IPS-NIHi11 (cell line): ENCODE data around the gene TMPRSS13.
"Not testable (repeated sequence)": the region's sequence is repeated elsewhere in the genome, so short reads cannot be mapped to it uniquely, and the experiment has no call there.

Experiments used
- DNase-seq: peaks from one replicate; pipeline ENCODE4 v3.0.0; 2012; ENCODE audit warnings: mixed read lengths, low spot score

Gene TMPRSS13

DNA sequence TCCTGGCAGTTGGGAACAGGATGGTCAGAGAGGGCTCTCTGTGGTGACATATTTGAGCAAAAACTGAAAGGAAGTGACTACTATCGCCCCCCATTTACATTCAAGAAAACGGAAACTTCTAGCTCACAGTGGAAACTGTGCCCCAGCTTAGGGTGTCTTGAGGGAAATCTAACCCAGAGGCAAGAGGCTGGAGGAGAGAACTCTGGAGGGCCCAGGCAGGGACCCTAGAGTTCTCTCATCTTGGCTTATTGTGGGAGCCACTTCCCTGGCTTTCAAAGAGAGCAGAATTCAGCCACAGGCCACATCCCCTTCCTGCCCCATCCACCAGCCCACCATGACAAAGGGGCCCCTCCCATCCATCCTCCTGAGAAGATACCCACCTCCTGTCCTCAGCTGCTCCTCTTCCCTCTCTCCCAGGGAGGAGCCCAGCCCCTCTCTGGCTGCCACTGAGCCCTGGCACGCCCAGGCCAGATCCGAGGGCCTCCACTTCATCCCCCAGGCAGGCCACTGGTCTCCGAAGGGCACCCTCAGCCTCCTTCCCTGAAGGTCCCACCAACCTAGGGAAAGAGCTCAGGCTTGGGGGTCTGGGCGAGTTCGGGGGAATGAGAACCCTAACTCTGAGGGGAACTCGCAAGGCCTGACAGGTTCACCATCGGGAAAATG, 1.6 kb upstream of the TMPRSS13 start:
- no peak for DNase-seq

GRCh38 chr11:117929916-117930570, 841 bp upstream of the TMPRSS13 start:
- DNase-seq = no peak

DNA sequence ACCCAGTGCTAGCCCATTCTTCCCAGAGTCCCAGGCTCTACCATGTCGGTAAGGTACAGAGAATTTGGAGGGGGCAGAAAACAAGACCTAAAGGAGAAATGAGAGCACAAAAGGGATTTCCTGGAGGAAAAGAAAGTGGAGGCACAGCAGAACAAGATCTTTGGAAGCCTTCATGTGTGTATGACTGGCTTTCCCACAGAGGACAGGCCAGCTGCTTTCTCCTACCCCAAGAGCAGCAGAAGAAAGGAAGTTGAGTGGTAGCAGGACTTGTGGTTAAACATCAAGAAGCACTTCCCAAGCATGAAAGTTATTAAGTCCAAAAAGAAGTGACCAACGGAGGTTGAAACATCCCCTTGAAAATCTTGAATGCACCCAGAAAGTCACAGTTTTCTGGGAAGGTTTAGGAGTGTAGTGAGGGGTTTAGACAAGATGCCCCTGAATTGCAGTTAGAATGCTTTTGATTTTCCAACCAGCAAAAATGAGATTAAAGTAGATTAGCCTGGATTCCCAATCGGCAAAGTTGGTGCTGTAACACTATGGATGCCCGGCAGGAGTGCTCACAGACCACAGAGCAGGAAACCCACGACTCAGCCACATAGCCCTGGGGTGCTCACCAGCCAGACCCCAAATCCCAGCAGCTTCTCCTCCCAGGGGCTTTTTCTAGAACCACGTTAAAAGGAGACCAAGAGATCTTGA, 608 bp downstream of the TMPRSS13 start:
- DNase-seq = no peak

- no peak for DNase-seq
Measured at GRCh38 chr11:117927926-117928325, 1.3 kb downstream of the TMPRSS13 start.

GRCh38 chr11:117926166-117926565, 3.0 kb downstream of the TMPRSS13 start:
- DNase-seq = not testable (repeated sequence)

DNA sequence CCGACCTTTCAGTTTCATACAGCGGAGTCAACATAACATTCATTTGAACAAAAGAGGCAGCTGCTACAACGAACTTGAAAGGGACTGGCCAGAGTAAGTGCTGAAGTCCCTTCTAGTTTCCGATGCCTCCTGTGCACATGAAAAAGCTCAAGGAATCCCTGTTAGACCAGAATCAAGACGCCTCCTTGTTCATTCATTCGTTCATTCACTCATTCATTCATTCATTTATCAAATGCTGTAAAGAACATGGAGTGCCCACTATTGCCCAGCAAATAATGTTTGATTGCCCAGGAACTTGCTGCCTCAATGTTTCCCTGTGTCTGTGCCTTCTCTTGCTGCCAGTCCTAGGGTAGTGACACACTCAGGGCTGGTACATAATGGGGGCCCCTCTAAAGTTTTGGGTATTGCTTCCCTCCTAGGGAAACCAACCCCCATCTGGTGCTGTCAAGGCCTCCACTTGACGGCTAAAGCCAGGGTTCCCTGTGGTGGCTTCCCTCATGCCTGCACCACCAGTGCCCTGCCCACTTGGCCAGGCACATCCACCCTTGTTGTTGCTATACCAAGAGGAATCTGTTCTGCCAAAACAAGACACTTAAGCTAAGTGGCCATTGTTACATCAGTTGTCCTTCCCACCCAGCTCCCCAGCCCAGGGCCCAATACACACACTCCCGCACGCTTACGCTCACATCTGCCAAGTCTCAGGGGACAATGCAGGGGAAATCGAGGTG, 3.8 kb downstream of the TMPRSS13 start:
- no peak for DNase-seq

- DNase-seq = no peak
Measured at GRCh38 chr11:117924631-117925170, 4.5 kb downstream of the TMPRSS13 start.

DNA sequence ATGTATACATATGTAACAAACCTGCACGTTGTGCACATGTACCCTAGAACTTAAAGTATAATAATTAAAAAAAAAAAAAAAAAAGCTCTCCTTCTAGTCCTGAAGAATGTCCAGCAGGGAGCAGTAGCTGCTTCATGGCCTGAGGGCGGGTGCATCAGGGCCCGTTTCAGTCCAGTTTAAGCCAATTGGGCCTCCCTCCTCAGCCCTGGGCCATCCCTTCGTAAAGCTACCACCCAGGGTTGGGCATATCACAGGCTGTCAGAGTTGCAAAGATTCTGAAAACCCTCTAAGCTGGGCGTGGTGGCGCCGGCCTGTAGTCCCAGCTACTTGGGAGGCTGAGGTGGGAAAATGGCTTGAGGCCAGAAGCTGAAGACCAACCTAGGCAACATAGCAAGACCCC, 5.4 kb downstream of the TMPRSS13 start:
- DNase-seq = peak; percentile 50

- DNase-seq = no peak
Measured at GRCh38 chr11:117923275-117923674, 5.9 kb downstream of the TMPRSS13 start.

- no peak for DNase-seq
Measured at GRCh38 chr11:117921893-117922292, 7.3 kb downstream of the TMPRSS13 start.

DNA sequence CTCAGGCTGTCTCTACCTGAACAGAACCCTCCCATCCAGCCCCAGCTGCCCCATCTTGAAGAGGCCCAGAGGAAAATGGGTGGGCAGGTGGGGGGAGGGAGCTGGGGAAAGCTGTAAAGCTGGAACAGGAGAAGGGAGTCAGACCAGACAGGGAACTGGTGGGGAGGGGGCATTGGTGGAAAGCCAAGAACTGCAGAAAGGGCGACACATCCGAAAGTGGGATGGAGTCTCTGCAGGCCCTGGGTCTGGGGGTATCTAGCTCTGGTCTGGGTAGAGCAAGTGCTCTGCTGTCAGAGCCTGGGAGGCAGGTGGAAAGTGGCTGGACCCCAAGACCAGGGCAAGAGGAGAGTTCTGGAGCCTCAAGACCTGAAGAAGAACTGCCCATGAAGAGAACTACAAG, 7.7 kb downstream of the TMPRSS13 start:
- DNase-seq = no peak

DNA sequence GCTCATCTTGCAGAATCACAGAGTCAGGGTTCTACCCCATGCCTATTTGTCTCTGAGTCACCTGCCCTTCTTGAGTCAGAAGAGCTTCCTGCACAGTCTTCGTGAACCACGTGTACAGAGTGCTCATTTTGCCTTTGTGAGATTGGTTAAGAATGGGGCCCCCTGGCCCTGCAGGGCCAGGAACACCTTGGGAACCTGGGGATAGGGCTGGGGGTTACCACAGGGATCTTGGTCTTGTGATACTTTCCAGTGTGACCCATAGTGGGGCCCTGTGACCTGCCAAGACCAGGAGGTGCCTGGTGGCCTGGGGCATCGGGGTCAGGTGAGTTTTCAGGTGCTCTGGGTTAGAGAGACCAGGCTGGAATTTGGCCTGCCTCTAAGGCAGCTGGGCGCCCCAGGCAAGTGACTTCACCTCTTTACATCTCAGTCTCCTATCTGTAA, 9.4 kb downstream of the TMPRSS13 start:
- no peak for DNase-seq

DNA sequence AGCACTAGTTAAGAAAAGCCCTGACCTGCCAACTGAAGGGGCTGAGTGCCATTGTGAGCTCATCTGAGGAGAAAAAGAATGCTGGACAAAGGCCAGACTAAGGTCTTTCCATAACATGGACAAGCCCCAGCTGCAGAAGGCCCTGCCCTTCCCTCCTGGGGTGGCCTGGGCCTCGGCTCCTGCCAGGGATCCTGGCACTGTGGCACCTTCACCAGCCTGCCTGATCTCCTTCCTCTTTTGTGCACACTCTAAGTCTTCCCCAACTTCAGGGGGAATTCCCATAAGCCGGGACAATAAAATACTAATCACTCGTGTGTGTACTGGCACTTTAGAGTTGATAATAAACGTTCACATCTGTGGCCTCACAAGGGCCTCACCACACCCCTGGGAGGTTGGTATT, 9.9 kb downstream of the TMPRSS13 start:
- no peak for DNase-seq

- no peak for DNase-seq
Measured at GRCh38 chr11:117918366-117919255, 10.6 kb downstream of the TMPRSS13 start.

GRCh38 chr11:117917591-117918151, 11.5 kb downstream of the TMPRSS13 start:
- DNase-seq = no peak

GRCh38 chr11:117916956-117917355, 12.2 kb downstream of the TMPRSS13 start:
- no peak for DNase-seq

- no peak for DNase-seq
Measured at GRCh38 chr11:117915672-117916235, 13.4 kb downstream of the TMPRSS13 start.

- no peak for DNase-seq
Measured at GRCh38 chr11:117914991-117915618, 14.1 kb downstream of the TMPRSS13 start.

DNA sequence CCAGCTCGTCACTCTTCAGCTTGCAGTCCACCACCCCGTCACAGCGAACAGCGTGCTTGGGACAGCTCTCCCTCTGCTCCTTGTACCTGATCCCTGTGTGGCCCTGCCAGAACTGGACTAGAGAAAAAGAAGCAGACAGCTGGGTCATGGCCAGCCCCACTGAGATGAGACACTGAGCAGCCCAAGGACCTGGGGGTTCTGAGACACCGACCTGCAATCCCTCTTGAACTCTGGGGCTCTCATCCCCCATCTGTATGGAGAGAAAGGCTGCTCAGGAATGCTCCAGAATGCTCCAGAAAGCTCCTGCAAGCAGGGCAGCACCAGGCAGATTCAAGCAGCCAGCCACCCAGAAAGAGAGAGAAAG, 14.8 kb downstream of the TMPRSS13 start:
- no peak for DNase-seq

GRCh38 chr11:117913736-117914397, 15.3 kb downstream of the TMPRSS13 start:
- no peak for DNase-seq
